Hippocampal formation (tissue), 2 donors: Measurements from ENCODE around the gene VDR.

Experiments
- DNase-seq, 2 donors: peaks; one replicate each; lab custom pipeline; 2025; lab: John Stamatoyannopoulos, UW

VDR gene

GRCh38 chr12:47793015-47793681 lies 111.6 kb downstream of the VDR start:
- no peak for DNase-seq

GRCh38 chr12:47791874-47792273 lies 112.9 kb downstream of the VDR start:
- DNase-seq: no peak
